GM12891 (cell line): ENCODE measurements around the gene FCRL2.

Experiments
- POLR2A ChIP-seq: IDR thresholded peaks from 2 replicates; pipeline ENCODE4 v1.6.1; 2011; ENCODE audit warnings: low read depth, low read length, control low read depth
- TAF1 ChIP-seq: IDR thresholded peaks from 2 replicates; pipeline ENCODE4 v1.6.1; 2011; ENCODE audit warnings: low read depth, low read length, control low read depth

- TF ChIP-seq TAF1 (no peak), POLR2A (no peak)
Measured at GRCh38 chr1:157702308-157702825, 74.6 kb downstream of the FCRL2 start.
